Endothelial cell (in vitro differentiated cells): Measurements from ENCODE around the gene TMIGD2. TPM values are rescaled to one million over a fixed set of nuclear protein-coding genes. Genes with fewer than 3 reads are reported as not detected.
"Not testable (repeated sequence)": the region's sequence is repeated elsewhere in the genome, so short reads cannot be mapped to it uniquely, and the experiment has no call there.

ENCODE experiments used
- DNase-seq: peaks from one replicate; pipeline ENCODE4 v3.0.0; 2021; ENCODE audit warnings: low spot score
- H3K27ac Mint-ChIP-seq: one replicate; pipeline ENCODE4 v1.8.0; 2021; ENCODE audit warnings: mixed read lengths, inconsistent platforms; ENCODE audit not compliant: unreplicated experiment
- H3K27me3 Mint-ChIP-seq: one replicate; pipeline ENCODE4 v1.8.0; 2021; ENCODE audit warnings: mild to moderate bottlenecking, moderate library complexity, mixed read lengths, inconsistent platforms; ENCODE audit not compliant: unreplicated experiment
- H3K36me3 Mint-ChIP-seq: one replicate; pipeline ENCODE4 v1.8.0; 2021; ENCODE audit warnings: mild to moderate bottlenecking, low read depth, mixed read lengths, inconsistent platforms; ENCODE audit not compliant: unreplicated experiment
- H3K4me1 Mint-ChIP-seq: one replicate; pipeline ENCODE4 v1.8.0; 2021; ENCODE audit warnings: mild to moderate bottlenecking, mixed read lengths, inconsistent platforms; ENCODE audit not compliant: unreplicated experiment
- H3K4me3 Mint-ChIP-seq: one replicate; pipeline ENCODE4 v1.8.0; 2021; ENCODE audit warnings: mild to moderate bottlenecking, mixed read lengths, inconsistent platforms; ENCODE audit not compliant: unreplicated experiment
- H3K9me3 Mint-ChIP-seq: one replicate; pipeline ENCODE4 v1.8.0; 2021; ENCODE audit warnings: mixed read lengths, inconsistent platforms; ENCODE audit not compliant: unreplicated experiment
- total RNA-seq: library from RNA; stranded (reverse); fragmentation: NEBNext Ultra II Directional; extraction: Animal tissue kit (Norgen Biotek cat#: 25700); gene quantifications from one replicate; pipeline ENCODE4 v1.2.1, GENCODE V29; 2021; ENCODE audit not compliant: unreplicated experiment
- TF ChIP-seq, protein P1 (sequence below): fragments of 200-600 bp; sonication (generic); IDR thresholded peaks from one replicate; pipeline ENCODE4 v1.5.0; 2021; ENCODE audit warnings: antibody characterized with exemption; ENCODE audit not compliant: unreplicated experiment

TMIGD2 gene
- total RNA-seq, 1 donor from 2014 or later: not detected

GRCh38 chr19:4277191-4277696, 24.9 kb downstream of the TMIGD2 start:
- Mint-ChIP-seq H3K9me3 (no peaks in the 10 kb centered on the region), H3K27ac (no peak overlapping the region), H3K36me3 (no peaks in the 10 kb centered on the region), H3K4me1 (no peaks in the 10 kb centered on the region), H3K4me3 (no peak overlapping the region), H3K27me3 (peaks cover 10% of the 10 kb centered on the region)
- TF ChIP-seq, protein P1, sequence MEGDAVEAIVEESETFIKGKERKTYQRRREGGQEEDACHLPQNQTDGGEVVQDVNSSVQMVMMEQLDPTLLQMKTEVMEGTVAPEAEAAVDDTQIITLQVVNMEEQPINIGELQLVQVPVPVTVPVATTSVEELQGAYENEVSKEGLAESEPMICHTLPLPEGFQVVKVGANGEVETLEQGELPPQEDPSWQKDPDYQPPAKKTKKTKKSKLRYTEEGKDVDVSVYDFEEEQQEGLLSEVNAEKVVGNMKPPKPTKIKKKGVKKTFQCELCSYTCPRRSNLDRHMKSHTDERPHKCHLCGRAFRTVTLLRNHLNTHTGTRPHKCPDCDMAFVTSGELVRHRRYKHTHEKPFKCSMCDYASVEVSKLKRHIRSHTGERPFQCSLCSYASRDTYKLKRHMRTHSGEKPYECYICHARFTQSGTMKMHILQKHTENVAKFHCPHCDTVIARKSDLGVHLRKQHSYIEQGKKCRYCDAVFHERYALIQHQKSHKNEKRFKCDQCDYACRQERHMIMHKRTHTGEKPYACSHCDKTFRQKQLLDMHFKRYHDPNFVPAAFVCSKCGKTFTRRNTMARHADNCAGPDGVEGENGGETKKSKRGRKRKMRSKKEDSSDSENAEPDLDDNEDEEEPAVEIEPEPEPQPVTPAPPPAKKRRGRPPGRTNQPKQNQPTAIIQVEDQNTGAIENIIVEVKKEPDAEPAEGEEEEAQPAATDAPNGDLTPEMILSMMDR: no peak
- DNase-seq: no peak

GRCh38 chr19:4274321-4274686, 27.9 kb downstream of the TMIGD2 start:
- H3K4me1 Mint-ChIP-seq, H3K36me3 Mint-ChIP-seq, DNase-seq, H3K4me3 Mint-ChIP-seq, H3K9me3 Mint-ChIP-seq, H3K27ac Mint-ChIP-seq, H3K27me3 Mint-ChIP-seq: not testable (repeated sequence)

- no peak overlapping the region for H3K27ac Mint-ChIP-seq
- TF ChIP-seq, protein P1: no peak
- no peak for DNase-seq
- H3K4me1 Mint-ChIP-seq: no peaks in the 10 kb centered on the region
- H3K9me3 Mint-ChIP-seq: no peaks in the 10 kb centered on the region
- no peaks in the 10 kb centered on the region for H3K27me3 Mint-ChIP-seq
- no peak overlapping the region for H3K4me3 Mint-ChIP-seq
- H3K36me3 Mint-ChIP-seq: no peaks in the 10 kb centered on the region
Measured at GRCh38 chr19:4272894-4273293, 29.3 kb downstream of the TMIGD2 start.

- no peak overlapping the region for H3K27ac Mint-ChIP-seq
- no peak overlapping the region for H3K4me3 Mint-ChIP-seq
- H3K9me3 Mint-ChIP-seq: no peaks in the 10 kb centered on the region
- peaks cover 10% of the 10 kb centered on the region for H3K36me3 Mint-ChIP-seq
- TF ChIP-seq, protein P1: no peak
- no peaks in the 10 kb centered on the region for H3K27me3 Mint-ChIP-seq
- H3K4me1 Mint-ChIP-seq: peaks cover 4% of the 10 kb centered on the region
- DNase-seq: no peak
Measured at GRCh38 chr19:4268816-4269430, 33.3 kb downstream of the TMIGD2 start.

DNA sequence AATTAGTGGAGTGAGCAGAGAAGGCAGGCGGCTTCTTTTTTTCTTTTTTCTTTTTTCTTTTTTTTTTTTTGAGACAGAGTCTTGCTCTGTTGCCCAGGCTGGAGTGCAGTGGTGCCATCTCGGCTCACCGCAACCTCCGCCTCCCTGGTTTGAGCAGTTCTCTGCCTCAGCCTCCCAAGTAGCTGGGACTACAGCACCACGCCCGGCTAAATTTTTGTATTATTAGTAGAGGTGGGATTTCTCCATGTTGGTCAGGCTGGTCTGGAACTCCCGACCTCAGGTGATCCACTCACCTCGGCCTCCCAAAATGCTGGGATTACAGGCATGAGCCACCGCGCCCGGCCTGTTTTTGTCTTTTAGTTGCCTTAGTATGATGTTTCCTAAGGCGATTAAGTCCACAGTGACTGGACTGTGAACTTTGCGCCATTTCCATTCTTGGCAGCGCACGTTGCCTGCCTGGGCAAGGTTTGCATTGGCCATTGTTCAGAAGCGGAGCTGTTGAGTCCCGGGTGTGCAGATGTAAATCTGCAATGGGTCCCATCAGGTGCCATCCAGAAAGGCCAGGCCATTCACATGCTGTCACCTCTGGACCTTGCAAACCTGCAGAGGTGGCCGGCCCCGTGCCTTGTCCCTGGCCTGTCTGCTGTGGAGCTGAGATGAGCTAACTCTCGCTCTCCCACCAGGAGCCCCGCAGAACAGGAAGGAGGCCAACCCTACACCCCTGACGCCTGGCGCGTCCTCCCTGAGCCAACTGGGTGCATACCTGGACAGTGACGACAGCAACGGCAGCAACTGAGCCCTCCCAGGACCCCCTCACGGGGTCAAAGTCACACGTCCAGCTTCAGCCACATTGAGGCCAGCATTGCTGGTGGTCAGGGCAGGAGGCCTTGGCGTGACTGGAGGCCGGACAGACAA, 34.0 kb downstream of the TMIGD2 start:
- Mint-ChIP-seq H3K36me3 (peaks cover 10% of the 10 kb centered on the region), H3K4me1 (peaks cover 4% of the 10 kb centered on the region), H3K4me3 (no peak overlapping the region), H3K27ac (no peak overlapping the region), H3K9me3 (no peaks in the 10 kb centered on the region), H3K27me3 (no peaks in the 10 kb centered on the region)
- no peak for DNase-seq
- TF ChIP-seq, protein P1: peak; percentile 45
